Endothelial cell of umbilical vein (primary cell): ENCODE data around the gene RGS6. TPM values are rescaled to one million over a fixed set of nuclear protein-coding genes. Genes with fewer than 3 reads are reported as not detected.

ENCODE experiments used
- BruUV-seq: library from RNA; stranded (reverse); fragments of 400-500 nt; replicated peaks from 2 replicates; lab custom pipeline; 2021; lab: Mats Ljungman, UMichigan
- CTCF ChIA-PET: fragments of 300-600, 350-600 bp; sonication (Branson Sonifier 250); formaldehyde crosslinking; loops from one replicate; lab custom pipeline; 2021; ENCODE audit warnings: antibody characterized with exemption, inconsistent platforms; lab: Charles Lee
- POLR2A ChIA-PET: fragments of 300-600, 350-600 bp; sonication (Branson Sonifier 250); formaldehyde crosslinking; loops from one replicate; lab custom pipeline; 2021; ENCODE audit warnings: antibody characterized with exemption, inconsistent platforms; lab: Charles Lee
- DNase-seq: peaks from one replicate; pipeline ENCODE4 v3.0.0-alpha.2; 2011; ENCODE audit warnings: low read depth, low spot score
- FAIRE-seq: peaks from 2 replicates; lab custom pipeline; 2011; peaks lifted over from hg19 to GRCh38; lab: Jason Lieb, UNC
- H2AFZ ChIP-seq: 2 replicates; pipeline ENCODE4 v1.6.0; 2012; ENCODE audit warnings: low read depth, low read length, control low read depth, inconsistent platforms
- H3K27ac ChIP-seq: 2 replicates; pipeline ENCODE4 v1.5.1; 2011; ENCODE audit warnings: low read depth, mild to moderate bottlenecking, control low read depth, low read length, moderate library complexity; ENCODE audit not compliant: insufficient read depth
- H3K27me3 ChIP-seq, 2 experiments: 2 replicates each; pipeline versions ENCODE4 v1.6.0 to v1.6.1; 2011; ENCODE audit warnings: low read length in 2 of 2, mixed read lengths in 1 of 2; ENCODE audit not compliant: control insufficient read depth in 2 of 2, insufficient read depth in 2 of 2
- H3K36me3 ChIP-seq, 2 experiments: 2 replicates in 1 of 2; 3 replicates in 1 of 2; pipeline ENCODE4 v1.5.1; 2011; ENCODE audit warnings: low read length in 2 of 2, mild to moderate bottlenecking in 1 of 2, moderate library complexity in 1 of 2; ENCODE audit not compliant: control insufficient read depth in 2 of 2, insufficient read depth in 2 of 2; ENCODE audit errors: extremely low read depth in 1 of 2
- H3K4me1 ChIP-seq: 3 replicates; pipeline ENCODE4 v1.5.1; 2011; ENCODE audit warnings: mild to moderate bottlenecking, low read length; ENCODE audit not compliant: control insufficient read depth, insufficient read depth; ENCODE audit errors: extremely low read depth
- H3K4me2 ChIP-seq: 2 replicates; pipeline ENCODE4 v1.6.1; 2011; ENCODE audit warnings: low read length, control low read depth, mixed read lengths; ENCODE audit not compliant: insufficient read depth
- H3K4me3 ChIP-seq, 3 experiments: fragments of 200-600 bp in 1 of 3; sonication (generic), shearing (Covaris generic) in 1 of 3; replicated peaks in 1 of 3; 2 replicates each; pipeline ENCODE4 v1.5.1; 2011 to 2016; ENCODE audit warnings: control low read depth in 3 of 3, low read length in 3 of 3, mild to moderate bottlenecking in 2 of 3, inconsistent platforms in 1 of 3, low read depth in 1 of 3, moderate library complexity in 1 of 3; ENCODE audit not compliant: insufficient read depth in 1 of 3
- H3K79me2 ChIP-seq: 2 replicates; pipeline ENCODE4 v1.6.0; 2012; ENCODE audit warnings: low read length, inconsistent platforms; ENCODE audit not compliant: control insufficient read depth, insufficient read depth
- H3K9ac ChIP-seq: replicated peaks from 2 replicates; pipeline ENCODE3; 2011; ENCODE audit warnings: low read length, control low read depth; ENCODE audit not compliant: insufficient read depth; ENCODE audit errors: extremely low read depth
- H3K9me1 ChIP-seq: replicated peaks from 3 replicates; pipeline ENCODE4 v1.6.0; 2011; ENCODE audit warnings: mild to moderate bottlenecking, low read length; ENCODE audit not compliant: control insufficient read depth, insufficient read depth; ENCODE audit errors: extremely low read depth
- H3K9me3 ChIP-seq: replicated peaks from 2 replicates; pipeline ENCODE4 v1.5.1; 2012; ENCODE audit warnings: low read length, inconsistent platforms; ENCODE audit not compliant: control insufficient read depth, insufficient read depth
- H4K20me1 ChIP-seq: replicated peaks from 2 replicates; pipeline ENCODE3; 2011; ENCODE audit warnings: mild to moderate bottlenecking, low read length; ENCODE audit not compliant: control insufficient read depth, insufficient read depth; ENCODE audit errors: extremely low read depth
- CTCF ChIP-seq, 2 donors: IDR thresholded peaks; 1 replicate in 1 of 2; 2 replicates in 1 of 2; pipeline ENCODE4 v1.5.1; 2011; ENCODE audit warnings: low read length in 2 of 2, mild to moderate bottlenecking in 2 of 2, moderate library complexity in 2 of 2, control low read depth in 1 of 2, inconsistent platforms in 1 of 2, low read depth in 1 of 2; ENCODE audit not compliant: insufficient read depth in 1 of 2; ENCODE audit errors: extremely low read depth in 1 of 2
- EZH2 ChIP-seq: IDR thresholded peaks from 2 replicates; pipeline ENCODE4 v1.6.1; 2012; ENCODE audit warnings: borderline replicate concordance, low read depth, mild to moderate bottlenecking, moderate library complexity, low read length, inconsistent platforms; ENCODE audit not compliant: severe bottlenecking
- FOS ChIP-seq: IDR thresholded peaks from 2 replicates; pipeline ENCODE4 v1.6.1; 2011; ENCODE audit warnings: mild to moderate bottlenecking, low read length, moderate library complexity, borderline replicate concordance; ENCODE audit not compliant: insufficient read depth
- GATA2 ChIP-seq: IDR thresholded peaks from 2 replicates; pipeline ENCODE4 v1.7.0; 2011; ENCODE audit warnings: low read depth, mild to moderate bottlenecking, moderate library complexity, mixed read lengths, low read length; ENCODE audit not compliant: insufficient read length, insufficient read depth
- JUN ChIP-seq: IDR thresholded peaks from 2 replicates; pipeline ENCODE4 v1.6.1; 2011; ENCODE audit warnings: borderline replicate concordance, low read depth; ENCODE audit not compliant: insufficient read length, insufficient read depth
- MAX ChIP-seq: IDR thresholded peaks from 2 replicates; pipeline ENCODE4 v1.6.1; 2011; ENCODE audit not compliant: insufficient read depth, insufficient read length
- MYC ChIP-seq: IDR thresholded peaks from one replicate; pipeline ENCODE4 v1.6.1; 2011; ENCODE audit warnings: mild to moderate bottlenecking, low read depth, low read length
- POLR2A ChIP-seq: IDR thresholded peaks from 2 replicates; pipeline ENCODE4 v1.6.1; 2012; ENCODE audit warnings: low read depth, mild to moderate bottlenecking, control low read depth, low read length
- POLR2AphosphoS5 ChIP-seq: IDR thresholded peaks from 2 replicates; pipeline ENCODE4 v1.6.1; 2012; ENCODE audit warnings: low read depth, mild to moderate bottlenecking, control low read depth, low read length, moderate library complexity; ENCODE audit not compliant: insufficient read depth
- dilution Hi-C: fragments of 300-500 bp; cut with MboI; formaldehyde crosslinking; loops from one replicate; pipeline ENCODE4 v1.15.0; 2019; ENCODE audit warnings: low sequenced_read_pairs; ENCODE audit not compliant: extremely low pct_ligation_motif_present
- intact Hi-C: fragments of 100-400 bp; cut with micrococcal nuclease; formaldehyde crosslinking; loops from one replicate; pipeline ENCODE4 v1.10.0; 2022
- polyA plus RNA-seq, 4 experiments: library from polyadenylated mRNA; depleted of rRNA in 3 of 4; stranded (reverse) in 3 of 4; unstranded in 1 of 4; fragments of >200 nt; gene quantifications; 2 replicates each; pipeline versions ENCODE4 v1.2.1 to v1.2.3, GENCODE V29; 2011 to 2012; ENCODE audit warnings: missing spikeins in 1 of 4
- total RNA-seq: library from RNA; stranded (reverse); gene quantifications from 2 replicates; pipeline ENCODE4 v1.2.3, GENCODE V29; 2021

Gene RGS6
- total and polyA plus RNA-seq, 2 donors (not counting 3 experiments of a cell fraction or from before 2014, with no cell fraction given) = not detected

GRCh38 chr14:72488514-72488913 is 556.3 kb downstream of the RGS6 start:
- Histone ChIP-seq H2AFZ (no peak overlapping the region), H4K20me1 (no peaks in the 10 kb centered on the region), H3K27me3 (peaks cover 2 to 5% of the 10 kb centered on the region in 2 experiments), H3K27ac (no peak overlapping the region), H3K36me3 (no peaks in the 10 kb centered on the region), H3K4me3 (no peak overlapping the region), H3K4me1 (no peaks in the 10 kb centered on the region), H3K4me2 (no peak overlapping the region), H3K9me1 (no peaks in the 10 kb centered on the region), H3K9me3 (no peaks in the 10 kb centered on the region), H3K79me2 (no peaks in the 10 kb centered on the region), H3K9ac (no peak overlapping the region)
- no peak for FAIRE-seq
- CTCF ChIA-PET = no interaction called here
- intact Hi-C loops = no loop called here
- no TSS peak for BruUV-seq
- POLR2A ChIA-PET = no interaction called here
- no peak for DNase-seq
- dilution Hi-C loops = no loop called here
- TF ChIP-seq MAX (no peak), CTCF (IDR thresholded peaks at IDR 0.05; ENCODE audit: extremely low read depth in 1 of 2, insufficient read depth in 1 of 2, low read depth in 1 of 2, low read length in 2 of 2) (no peak), GATA2 (no peak), POLR2A (no peak)

GRCh38 chr14:72492196-72492595 is 560.0 kb downstream of the RGS6 start:
- ChIA-PET POLR2A (no interaction called here), CTCF (no interaction called here)
- H3K4me2 ChIP-seq = no peak overlapping the region
- dilution Hi-C loops = no loop called here
- no peaks in the 10 kb centered on the region for H3K79me2 ChIP-seq
- H4K20me1 ChIP-seq = no peaks in the 10 kb centered on the region
- H3K9ac ChIP-seq = no peak overlapping the region
- no peaks in the 10 kb centered on the region for H3K4me1 ChIP-seq
- H2AFZ ChIP-seq = no peak overlapping the region
- no TSS peak for BruUV-seq
- H3K4me3 ChIP-seq = no peak overlapping the region
- FAIRE-seq (no peak), DNase-seq (no peak)
- TF ChIP-seq GATA2 = no peak
- TF ChIP-seq FOS = no peak
- no peak for TF ChIP-seq JUN
- no peak for TF ChIP-seq POLR2A
- no peak for TF ChIP-seq MYC
- no peak for TF ChIP-seq EZH2
- no peak for TF ChIP-seq CTCF (IDR thresholded peaks at IDR 0.05; ENCODE audit: extremely low read depth in 1 of 2, insufficient read depth in 1 of 2, low read depth in 1 of 2, low read length in 2 of 2)
- TF ChIP-seq POLR2AphosphoS5 = no peak
- no peak for TF ChIP-seq MAX
- peaks cover 12 to 31% of the 10 kb centered on the region in 2 experiments for H3K27me3 ChIP-seq
- no peaks in the 10 kb centered on the region for H3K36me3 ChIP-seq
- intact Hi-C loops = no loop called here
- H3K9me3 ChIP-seq = no peaks in the 10 kb centered on the region
- no peak overlapping the region for H3K27ac ChIP-seq
- no peaks in the 10 kb centered on the region for H3K9me1 ChIP-seq
